HG03439 (cell line): ENCODE results near the gene WT1.
"Not testable (repeated sequence)": the region's sequence is repeated elsewhere in the genome, so short reads cannot be mapped to it uniquely, and the experiment has no call there.

ENCODE experiments used
- ATAC-seq: cut with Tn5 transposase; IDR thresholded peaks from one replicate; pipeline ENCODE4 v1.9.1; 2021; ENCODE audit warnings: mild to moderate bottlenecking, moderate library complexity; ENCODE audit not compliant: unreplicated experiment

WT1 gene

GRCh38 chr11:32435511-32435941, at the start of gene WT1:
Gene WT1 (minus strand): TSS chr11:32435539.
- no peak for ATAC-seq

- no peak for ATAC-seq
These were observed 44.0 kb upstream of the WT1 start for GRCh38 chr11:32479291-32479690.

GRCh38 chr11:32478277-32478731, 43.0 kb upstream of the WT1 start:
- no peak for ATAC-seq

GRCh38 chr11:32473282-32473909, 38.1 kb upstream of the WT1 start:
- no peak for ATAC-seq

GRCh38 chr11:32472226-32472625, 36.9 kb upstream of the WT1 start:
- ATAC-seq = no peak

DNA sequence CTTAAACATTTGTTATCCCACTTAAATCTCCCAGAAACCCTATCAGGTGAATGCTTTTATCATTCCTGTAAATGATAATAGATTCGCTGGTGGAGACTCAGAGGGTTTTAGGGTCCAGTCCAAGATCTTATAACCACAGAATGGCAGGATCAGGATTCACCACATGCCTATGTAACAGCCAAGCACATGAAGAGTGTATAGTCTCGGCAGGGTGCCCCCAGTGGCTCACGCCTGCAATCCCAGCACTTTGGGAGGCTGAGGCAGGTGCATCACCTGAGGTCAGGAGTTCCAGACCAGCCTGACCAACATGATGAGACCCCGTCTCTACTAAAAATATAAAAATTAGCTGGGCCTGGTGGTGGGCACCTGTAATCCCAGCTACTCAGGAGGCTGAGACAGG, 36.2 kb upstream of the WT1 start:
- ATAC-seq = not testable (repeated sequence)

DNA sequence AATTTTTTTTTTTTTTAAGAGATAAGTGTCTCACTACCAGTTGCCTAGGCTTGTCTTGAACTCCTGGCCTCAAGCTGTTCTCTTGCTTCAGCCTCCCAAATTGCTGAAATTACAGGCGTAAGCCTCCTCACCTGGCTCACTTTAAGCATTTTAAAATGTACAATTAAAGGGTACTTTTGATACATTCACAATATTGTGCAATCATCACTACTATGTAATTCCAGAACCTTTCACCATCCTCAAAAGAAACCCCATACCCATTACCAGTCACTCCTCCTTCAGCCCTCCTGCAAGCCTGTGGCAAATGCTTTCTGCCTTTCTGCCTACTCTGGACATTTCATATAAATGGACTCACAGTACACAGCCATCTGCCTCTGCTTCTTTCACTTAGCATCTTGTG, 34.5 kb upstream of the WT1 start:
- ATAC-seq = no peak

- no peak for ATAC-seq
These were observed 31.1 kb upstream of the WT1 start for GRCh38 chr11:32466279-32466915.

GRCh38 chr11:32464078-32464477, 28.7 kb upstream of the WT1 start:
- no peak for ATAC-seq

GRCh38 chr11:32462011-32462690, 26.8 kb upstream of the WT1 start:
- ATAC-seq = no peak

DNA sequence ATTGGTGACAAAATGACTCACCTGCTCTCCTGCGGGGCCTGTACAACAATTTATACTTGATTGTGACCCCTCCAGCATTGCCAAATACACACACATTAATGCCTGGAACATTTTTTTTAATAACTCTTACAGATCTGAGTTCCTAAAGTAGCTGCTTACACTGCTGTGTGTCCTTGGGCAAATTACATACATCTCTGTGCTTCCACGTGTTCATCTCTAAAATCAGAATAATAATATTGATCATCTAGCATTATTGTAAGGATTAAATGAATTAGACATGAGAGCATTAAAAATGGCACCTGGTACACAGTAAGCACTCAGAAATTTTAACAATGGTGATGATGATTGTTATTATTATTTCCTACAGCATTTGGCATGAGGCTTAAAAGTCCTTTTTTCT, 21.5 kb upstream of the WT1 start:
- ATAC-seq = no peak

DNA sequence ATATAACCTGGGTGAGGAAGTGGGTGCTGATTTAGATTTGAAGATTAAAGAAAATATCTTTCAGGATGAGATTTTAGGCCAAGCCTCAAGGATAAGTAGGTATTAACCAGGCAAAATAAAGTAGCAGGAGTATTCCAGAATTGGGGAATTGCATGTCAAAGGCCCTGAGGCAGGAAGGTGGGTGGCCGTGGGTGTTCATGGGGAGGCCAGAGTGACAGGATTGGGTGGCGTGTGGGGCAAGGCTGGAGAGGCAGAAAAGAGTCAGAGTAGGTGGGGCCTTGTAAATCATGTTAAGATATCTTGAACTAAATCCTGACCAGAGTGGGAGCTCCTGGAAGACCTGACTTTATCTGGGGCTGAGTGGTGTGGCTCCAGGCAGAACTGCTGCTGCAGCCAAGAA, 19.7 kb upstream of the WT1 start:
- ATAC-seq = no peak

- no peak for ATAC-seq
These were observed 16.5 kb upstream of the WT1 start for GRCh38 chr11:32451808-32452207.

GRCh38 chr11:32450372-32450771, 15.0 kb upstream of the WT1 start:
- no peak for ATAC-seq

DNA sequence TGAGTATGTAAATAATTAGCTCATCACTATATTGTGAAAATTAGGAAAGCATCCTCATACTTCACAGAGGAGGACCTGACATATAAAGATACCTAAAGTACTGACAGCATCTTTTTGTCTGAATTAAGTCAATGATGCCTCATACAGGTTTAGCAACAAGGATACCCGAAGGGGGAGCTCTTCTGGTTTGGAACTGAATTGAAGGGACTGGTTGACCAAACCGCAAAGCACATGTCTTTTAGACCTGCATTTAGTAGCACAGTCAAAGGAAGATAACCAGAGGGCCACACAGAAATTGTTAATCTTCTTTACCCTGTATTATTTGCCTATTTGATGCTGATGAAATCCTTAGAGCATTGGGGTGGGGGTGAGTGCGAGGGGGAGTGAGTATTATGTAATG, 12.9 kb upstream of the WT1 start:
- ATAC-seq = no peak

- ATAC-seq = no peak
These were observed 11.9 kb upstream of the WT1 start for GRCh38 chr11:32447252-32447651.

GRCh38 chr11:32446227-32446626, 10.9 kb upstream of the WT1 start:
- ATAC-seq = no peak

DNA sequence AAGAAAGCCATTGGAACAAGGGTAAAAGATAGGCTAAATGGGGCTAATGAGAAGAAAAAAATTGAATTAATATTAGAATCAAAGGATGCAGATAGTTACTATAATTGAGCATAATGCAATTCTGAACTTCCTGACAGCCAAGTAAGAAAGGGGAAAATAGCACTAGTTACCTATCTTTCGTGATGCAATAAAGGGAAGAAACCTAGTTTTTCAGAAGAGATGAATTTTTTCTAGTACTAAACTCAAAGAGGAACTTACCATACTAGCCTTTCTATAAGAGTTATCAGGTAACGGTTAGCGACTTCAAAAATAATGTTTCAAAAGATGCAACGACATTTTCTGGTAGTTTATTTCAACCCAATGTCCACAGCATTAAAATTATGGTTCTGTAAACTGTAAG, 8.8 kb upstream of the WT1 start:
- no peak for ATAC-seq

DNA sequence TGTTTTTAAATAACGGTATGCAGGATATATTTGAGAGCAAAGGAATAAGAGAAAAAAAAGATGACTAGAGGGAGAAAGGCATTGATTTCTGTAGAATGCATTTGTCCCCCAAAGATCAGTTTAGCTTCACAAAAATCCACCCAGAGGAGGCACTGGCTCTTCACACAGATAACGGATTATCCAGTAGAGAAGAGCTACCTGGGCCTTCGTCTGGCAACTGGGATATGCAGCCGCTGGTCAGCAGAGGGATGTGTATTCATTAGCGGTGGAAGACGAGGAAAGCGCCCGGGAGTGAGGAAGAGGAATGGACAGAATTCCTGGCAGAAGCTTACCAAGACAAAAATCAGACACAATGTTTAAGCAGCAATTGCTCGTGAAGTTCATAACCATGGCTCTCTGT, 5.6 kb upstream of the WT1 start:
- no peak for ATAC-seq

DNA sequence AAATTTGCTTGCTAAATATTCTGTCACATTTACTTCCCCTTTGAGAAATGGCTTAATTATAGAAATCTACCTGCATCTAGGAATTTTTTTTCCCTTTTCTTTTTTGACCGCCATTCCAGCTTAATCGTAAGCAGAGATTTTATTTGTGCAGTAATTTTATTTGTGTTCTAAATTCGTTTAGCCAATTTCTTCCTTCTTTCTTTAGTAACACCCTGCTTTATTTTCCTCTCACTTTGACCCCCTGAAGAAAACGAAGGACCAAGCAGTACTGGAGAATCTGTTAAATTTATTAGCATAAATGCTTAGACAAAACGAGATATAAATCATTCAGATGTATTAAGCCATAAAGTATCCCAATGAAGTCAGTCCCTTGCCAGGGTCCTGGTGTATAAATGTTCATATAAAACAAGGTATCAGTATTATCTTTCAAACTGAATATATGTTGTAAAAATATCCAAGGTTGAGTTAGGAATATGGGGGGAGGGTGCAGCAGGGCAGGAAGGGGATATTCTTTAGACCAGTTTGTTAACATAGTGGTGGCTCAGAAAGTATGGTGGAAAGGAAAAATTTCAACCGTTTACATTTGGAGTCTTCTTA, 5.1 kb upstream of the WT1 start:
- no peak for ATAC-seq

GRCh38 chr11:32439501-32440210, 4.3 kb upstream of the WT1 start:
- no peak for ATAC-seq
